ENCODE results near the gene TPP2.

TPP2 gene

GRCh38 chr13:102693776-102694175 is 97.0 kb downstream of the TPP2 start:
- no peak for DNase-seq (ENCODE audit: low read depth in 2 of 2)

GRCh38 chr13:102694937-102695336 is 98.2 kb downstream of the TPP2 start, which contains the start of gene METTL21C:
Gene METTL21C, minus strand, starts transcription at chr13:102695044. Its CDS starts 546 bp downstream, at chr13:102694498.
- no peak for DNase-seq (ENCODE audit: low read depth in 2 of 2)

GRCh38 chr13:102696465-102696864 is 99.7 kb downstream of the TPP2 start:
- no peak for DNase-seq (ENCODE audit: low read depth in 2 of 2)

GRCh38 chr13:102697264-102697663 is 100.5 kb downstream of the TPP2 start:
- no peak for DNase-seq (ENCODE audit: low read depth in 2 of 2)

GRCh38 chr13:102697929-102698648 is 101.3 kb downstream of the TPP2 start:
- DNase-seq (ENCODE audit: low read depth in 2 of 2): no peak

- no peak for DNase-seq (ENCODE audit: low read depth in 2 of 2)
Observed at GRCh38 chr13:102698649-102698980, 101.8 kb downstream of the TPP2 start.

- DNase-seq (ENCODE audit: low read depth in 2 of 2): no peak
Observed at GRCh38 chr13:102699504-102699903, 102.7 kb downstream of the TPP2 start.

GRCh38 chr13:102700088-102701031 is 103.6 kb downstream of the TPP2 start:
- DNase-seq (ENCODE audit: low read depth in 2 of 2): no peak

GRCh38 chr13:102701331-102701730 is 104.5 kb downstream of the TPP2 start:
- no peak for DNase-seq (ENCODE audit: low read depth in 2 of 2)

GRCh38 chr13:102702965-102703725 is 106.4 kb downstream of the TPP2 start:
- no peak for DNase-seq (ENCODE audit: low read depth in 2 of 2)

- DNase-seq (ENCODE audit: low read depth in 2 of 2): no peak
Observed at GRCh38 chr13:102703726-102704035, 106.9 kb downstream of the TPP2 start.

GRCh38 chr13:102704238-102705058 is 107.7 kb downstream of the TPP2 start:
- DNase-seq (ENCODE audit: low read depth in 2 of 2): no peak

GRCh38 chr13:102707467-102707866 is 110.7 kb downstream of the TPP2 start:
- no peak for DNase-seq (ENCODE audit: low read depth in 2 of 2)

GRCh38 chr13:102708211-102708610 is 111.4 kb downstream of the TPP2 start:
- no peak for DNase-seq (ENCODE audit: low read depth in 2 of 2)

GRCh38 chr13:102708991-102709390 is 112.2 kb downstream of the TPP2 start:
- no peak for DNase-seq (ENCODE audit: low read depth in 2 of 2)

- no peak for DNase-seq (ENCODE audit: low read depth in 2 of 2)
Observed at GRCh38 chr13:102709536-102709935, 112.8 kb downstream of the TPP2 start.

GRCh38 chr13:102710261-102710679 is 113.5 kb downstream of the TPP2 start:
- no peak for DNase-seq (ENCODE audit: low read depth in 2 of 2)

GRCh38 chr13:102715447-102715846 is 118.7 kb downstream of the TPP2 start:
- DNase-seq (ENCODE audit: low read depth in 2 of 2): no peak

GRCh38 chr13:102718746-102719145 is 122.0 kb downstream of the TPP2 start:
- no peak for DNase-seq (ENCODE audit: low read depth in 2 of 2)

GRCh38 chr13:102721800-102722231 is 125.0 kb downstream of the TPP2 start:
- no peak for DNase-seq (ENCODE audit: low read depth in 2 of 2)

- DNase-seq (ENCODE audit: low read depth in 2 of 2): no peak
Observed at GRCh38 chr13:102724923-102725322, 128.1 kb downstream of the TPP2 start.

Data from stimulated activated CD8-positive, alpha-beta memory T cell treated with anti-CD3 and anti-CD28 coated beads, Interleukin-2, amount 100 ng/mL, for 48 hours (primary cell).